ENCODE data around the gene LRRTM2.

Gene LRRTM2

GRCh38 chr5:138819081-138819480, 56.1 kb downstream of the LRRTM2 start:
- H3K36me3 ChIP-seq (ENCODE audit: control insufficient read depth, insufficient read depth, low read length), result peaks cover 29% of the 10 kb centered on the region; the same call in 1 of the 2 replicates
- no peaks in the 10 kb centered on the region for H3K9me3 ChIP-seq (ENCODE audit: control insufficient read depth, insufficient read depth, low read length)
- H3K27me3 ChIP-seq (ENCODE audit: control insufficient read depth, insufficient read depth, low read length), result no peaks in the 10 kb centered on the region
- no peaks in the 10 kb centered on the region for H3K4me1 ChIP-seq (ENCODE audit: control insufficient read depth, insufficient read depth, low read length)
- H3K4me3 ChIP-seq (ENCODE audit: low read depth, low read length), result no peak overlapping the region
- no peak overlapping the region for H3K27ac ChIP-seq (ENCODE audit: low read depth, low read length)
- H3K9ac ChIP-seq (ENCODE audit: low read depth, low read length), result no peak overlapping the region

Measured in HUES48 (cell line).